Panc1 (cell line): ENCODE data around the gene ACER1. TPM values are rescaled to one million over a fixed set of nuclear protein-coding genes. Genes with fewer than 3 reads are reported as not detected.

ENCODE experiments used
- ATAC-seq: fragments of 200-7000 bp; cut with Tn5 transposase; 2 replicates; pipeline ENCODE4 v1.9.1; 2020; ENCODE audit warnings: mild to moderate bottlenecking, moderate library complexity
- BruUV-seq: library from RNA; stranded (reverse); fragments of 400-500 nt; replicated peaks from 2 replicates; lab custom pipeline; 2021; lab: Mats Ljungman, UMichigan
- CTCF ChIA-PET: fragments of 300-600 bp; sonication (Branson Sonifier 250); formaldehyde crosslinking; loops from one replicate; lab custom pipeline; 2022; ENCODE audit warnings: antibody characterized with exemption; lab: Charles Lee
- POLR2A ChIA-PET: fragments of 300-600 bp; sonication (Branson Sonifier 250); formaldehyde crosslinking; loops from one replicate; lab custom pipeline; 2022; ENCODE audit warnings: antibody characterized with exemption; lab: Charles Lee
- DNase-seq: peaks from one replicate; pipeline ENCODE4 v3.0.0-alpha.2; 2010; ENCODE audit warnings: low read depth, low spot score
- H3K27ac ChIP-seq: 2 replicates; pipeline ENCODE4 v1.5.1; 2011; ENCODE audit warnings: mild to moderate bottlenecking, low read length, inconsistent platforms
- H3K27me3 ChIP-seq: fragments of 200-500 bp; sonication (Bioruptor generic); 2 replicates; pipeline ENCODE4 v1.6.0; 2014; ENCODE audit warnings: low read length, inconsistent platforms; ENCODE audit not compliant: control insufficient read depth, insufficient read depth
- H3K36me3 ChIP-seq: fragments of 200-500 bp; sonication (Bioruptor generic); 2 replicates; pipeline ENCODE4 v1.5.1; 2014; ENCODE audit warnings: inconsistent platforms, mild to moderate bottlenecking, low read length, moderate library complexity; ENCODE audit not compliant: control insufficient read depth, insufficient read depth
- H3K4me1 ChIP-seq: 2 replicates; pipeline ENCODE4 v1.5.1; 2011; ENCODE audit warnings: inconsistent platforms, mild to moderate bottlenecking, low read length, moderate library complexity; ENCODE audit not compliant: control insufficient read depth, insufficient read depth
- H3K4me3 ChIP-seq, 2 experiments: 2 replicates each; pipeline ENCODE4 v1.5.1; 2011 to 2012; ENCODE audit warnings: low read depth in 2 of 2, low read length in 2 of 2, mild to moderate bottlenecking in 2 of 2, inconsistent platforms in 1 of 2, moderate library complexity in 1 of 2
- H3K9me3 ChIP-seq: fragments of 200-500 bp; sonication (Bioruptor generic); 2 replicates; pipeline ENCODE4 v1.5.1; 2014; ENCODE audit warnings: low read depth, mild to moderate bottlenecking, inconsistent platforms, low read length, moderate library complexity; ENCODE audit not compliant: control insufficient read depth, insufficient read depth
- CTCF ChIP-seq: fragments of 450-650 bp; IDR thresholded peaks from 2 replicates; pipeline ENCODE4 v1.5.1; 2017; ENCODE audit warnings: mild to moderate bottlenecking
- POLR2AphosphoS5 ChIP-seq: IDR thresholded peaks from 2 replicates; pipeline ENCODE4 v1.6.1; 2012; ENCODE audit warnings: mild to moderate bottlenecking, low read depth, low read length, moderate library complexity
- REST ChIP-seq, 2 experiments: IDR thresholded peaks; 2 replicates each; pipeline ENCODE4 v1.6.1; 2011 to 2012; ENCODE audit warnings: low read depth in 2 of 2, control low read depth in 1 of 2, low read length in 1 of 2, mild to moderate bottlenecking in 1 of 2, moderate library complexity in 1 of 2; ENCODE audit not compliant: insufficient read depth in 1 of 2
- SIN3A ChIP-seq: IDR thresholded peaks from 2 replicates; pipeline ENCODE4 v1.6.1; 2012; ENCODE audit warnings: low read depth, mild to moderate bottlenecking, low read length, moderate library complexity, borderline replicate concordance; ENCODE audit not compliant: insufficient read depth
- TCF7L2 ChIP-seq: IDR thresholded peaks from 2 replicates; pipeline ENCODE4 v1.6.1; 2011; ENCODE audit warnings: mild to moderate bottlenecking, low read depth, low read length, inconsistent platforms
- in situ Hi-C: cut with HindIII; loops from 2 replicates; pipeline ENCODE4 v1.10.0; 2016; ENCODE audit warnings: low sequenced_read_pairs, low pct_unique_long_range_greater_than_20kb
- intact Hi-C: fragments of 100-400 bp; cut with micrococcal nuclease; formaldehyde crosslinking; loops from one replicate; pipeline ENCODE4 v1.10.0; 2022; ENCODE audit not compliant: unreplicated experiment
- total RNA-seq: library from RNA; stranded (reverse); gene quantifications from one replicate; pipeline ENCODE4 v1.2.1, GENCODE V29; 2021; ENCODE audit not compliant: unreplicated experiment

ACER1 gene
- total RNA-seq, 1 experiment from 2014 or later, result not detected

GRCh38 chr19:6292006-6292405, 41.4 kb downstream of the ACER1 start:
- 0 out of 2 replicates have a peak, but pooled peaks cover 4% of the 10 kb centered on the region for H3K9me3 ChIP-seq
- DNase-seq (no peak), ATAC-seq (no peak)
- no peaks in the 10 kb centered on the region for H3K36me3 ChIP-seq
- intact Hi-C loops (no loop called here), in situ Hi-C loops (no loop called here)
- no peaks in the 10 kb centered on the region for H3K4me1 ChIP-seq
- no peak overlapping the region for H3K4me3 ChIP-seq
- no peaks in the 10 kb centered on the region for H3K27me3 ChIP-seq
- TF ChIP-seq TCF7L2 (no peak), REST (IDR thresholded peaks at IDR 0.05; ENCODE audit: insufficient read depth in 1 of 2, low read depth in 2 of 2, low read length in 1 of 2) (no peak), SIN3A (no peak), CTCF (no peak)
- ChIA-PET POLR2A (no interaction called here), CTCF (interaction anchor here (0.7 kb wide), 1 partner anchor 21 kb away, joined by 6 read pairs; no protein-coding TSS in a partner anchor)
- no peak overlapping the region for H3K27ac ChIP-seq
- no TSS peak for BruUV-seq

- CTCF ChIA-PET, result no interaction called here
- Histone ChIP-seq H3K27me3 (no peaks in the 10 kb centered on the region), H3K36me3 (no peaks in the 10 kb centered on the region), H3K4me3 (no peak overlapping the region), H3K9me3 (0 out of 2 replicates have a peak, but pooled peaks cover under 1% of the 10 kb centered on the region), H3K4me1 (no peaks in the 10 kb centered on the region), H3K27ac (no peak overlapping the region)
- intact Hi-C loops (no loop called here), in situ Hi-C loops (no loop called here)
- DNase-seq, result no peak
- ATAC-seq, result no peak
- BruUV-seq, result no TSS peak
- TF ChIP-seq POLR2AphosphoS5 (no peak), CTCF (no peak), SIN3A (no peak), REST (IDR thresholded peaks at IDR 0.05; ENCODE audit: insufficient read depth in 1 of 2, low read depth in 2 of 2, low read length in 1 of 2) (no peak), TCF7L2 (no peak)
- POLR2A ChIA-PET, result no interaction called here
Measured at GRCh38 chr19:6288737-6289136, 44.7 kb downstream of the ACER1 start.
